ENCODE data around the gene CPA4.

CPA4 gene

DNA sequence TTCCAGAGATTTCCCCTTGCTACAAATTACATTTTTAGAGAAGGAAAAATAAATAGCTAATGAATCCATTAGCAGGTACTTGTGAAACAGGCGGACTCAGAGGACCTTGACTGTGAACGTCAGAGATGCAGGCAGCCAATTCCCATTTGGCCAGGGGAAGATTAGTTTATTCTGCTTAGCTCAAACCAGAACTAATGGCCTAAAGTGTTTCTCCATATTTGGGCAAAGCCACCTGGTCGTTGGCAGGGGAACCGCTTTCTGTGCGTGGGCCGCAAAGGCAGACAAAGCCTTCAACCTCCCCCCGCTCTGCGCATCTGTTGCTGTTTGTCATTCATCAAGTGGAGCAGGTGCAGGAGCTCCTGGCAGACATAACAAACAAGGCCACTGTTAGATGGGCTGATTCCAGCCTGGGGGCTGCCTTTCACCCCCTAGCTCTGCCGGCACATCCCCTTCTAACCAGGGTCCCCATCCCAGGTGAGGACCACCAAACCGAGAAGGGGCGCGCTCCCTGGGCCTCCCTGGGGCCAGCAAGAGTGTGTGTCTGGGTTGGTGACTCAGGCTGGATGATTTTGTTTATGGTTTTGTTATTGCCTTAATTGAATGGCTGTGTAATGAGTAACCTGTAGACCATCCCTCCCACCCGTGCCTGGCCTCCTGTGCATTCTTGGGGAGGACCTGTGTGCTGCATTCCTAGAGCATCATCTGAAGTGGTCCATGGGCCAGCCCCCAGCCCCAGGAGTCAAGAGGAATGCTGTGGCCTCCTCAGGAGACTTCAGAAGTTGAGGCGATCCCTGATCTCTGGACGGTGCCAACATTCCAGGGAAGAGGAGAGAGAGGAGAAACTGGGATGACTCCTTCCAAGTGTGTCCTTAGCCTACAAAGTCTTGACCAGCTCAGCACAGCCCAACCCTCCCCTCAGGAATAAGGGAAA is 72.8 kb downstream of the CPA4 start:
- Histone ChIP-seq H3K36me3 (ENCODE audit: control insufficient read depth, insufficient read depth, low read length) (no peaks in the 10 kb centered on the region), H3K4me1 (ENCODE audit: control insufficient read depth, insufficient read depth, low read length) (0 out of 2 replicates have a peak, but pooled peaks cover 5% of the 10 kb centered on the region), H3K9me3 (ENCODE audit: control insufficient read depth, insufficient read depth, low read length) (no peaks in the 10 kb centered on the region), H3K27me3 (ENCODE audit: control insufficient read depth, insufficient read depth, low read length) (no peaks in the 10 kb centered on the region), H3K9ac (ENCODE audit: low read depth, low read length) (no peak overlapping the region), H3K27ac (ENCODE audit: low read depth, low read length) (peak overlapping the region; percentile 44), H3K4me3 (ENCODE audit: low read depth, low read length) (no peak overlapping the region)

DNA sequence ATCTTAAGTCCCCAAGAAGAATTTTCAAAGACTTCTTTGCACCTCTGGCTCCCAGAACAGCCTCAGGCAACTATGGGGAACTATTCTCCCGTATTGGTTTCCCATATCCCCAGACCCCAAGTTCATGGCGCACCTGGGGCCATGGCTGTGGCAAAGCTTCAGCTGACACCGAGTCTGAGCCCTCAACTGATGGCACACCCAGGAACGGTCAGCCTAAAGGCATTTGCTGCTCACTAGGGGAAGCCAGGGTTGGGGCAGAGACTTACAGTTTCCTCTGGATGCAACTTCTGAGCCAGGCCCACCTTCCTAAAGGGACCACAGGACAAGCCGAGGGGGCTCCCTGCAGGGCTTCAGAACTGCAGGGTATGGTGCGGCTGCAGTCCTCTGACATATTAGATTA is 73.6 kb downstream of the CPA4 start:
- no peaks in the 10 kb centered on the region for H3K36me3 ChIP-seq (ENCODE audit: control insufficient read depth, insufficient read depth, low read length)
- no peak overlapping the region for H3K9ac ChIP-seq (ENCODE audit: low read depth, low read length)
- no peaks in the 10 kb centered on the region for H3K9me3 ChIP-seq (ENCODE audit: control insufficient read depth, insufficient read depth, low read length)
- 0 out of 2 replicates have a peak, but pooled peaks cover 5% of the 10 kb centered on the region for H3K4me1 ChIP-seq (ENCODE audit: control insufficient read depth, insufficient read depth, low read length)
- no peak overlapping the region for H3K27ac ChIP-seq (ENCODE audit: low read depth, low read length)
- H3K4me3 ChIP-seq (ENCODE audit: low read depth, low read length), result no peak overlapping the region
- no peaks in the 10 kb centered on the region for H3K27me3 ChIP-seq (ENCODE audit: control insufficient read depth, insufficient read depth, low read length)

DNA sequence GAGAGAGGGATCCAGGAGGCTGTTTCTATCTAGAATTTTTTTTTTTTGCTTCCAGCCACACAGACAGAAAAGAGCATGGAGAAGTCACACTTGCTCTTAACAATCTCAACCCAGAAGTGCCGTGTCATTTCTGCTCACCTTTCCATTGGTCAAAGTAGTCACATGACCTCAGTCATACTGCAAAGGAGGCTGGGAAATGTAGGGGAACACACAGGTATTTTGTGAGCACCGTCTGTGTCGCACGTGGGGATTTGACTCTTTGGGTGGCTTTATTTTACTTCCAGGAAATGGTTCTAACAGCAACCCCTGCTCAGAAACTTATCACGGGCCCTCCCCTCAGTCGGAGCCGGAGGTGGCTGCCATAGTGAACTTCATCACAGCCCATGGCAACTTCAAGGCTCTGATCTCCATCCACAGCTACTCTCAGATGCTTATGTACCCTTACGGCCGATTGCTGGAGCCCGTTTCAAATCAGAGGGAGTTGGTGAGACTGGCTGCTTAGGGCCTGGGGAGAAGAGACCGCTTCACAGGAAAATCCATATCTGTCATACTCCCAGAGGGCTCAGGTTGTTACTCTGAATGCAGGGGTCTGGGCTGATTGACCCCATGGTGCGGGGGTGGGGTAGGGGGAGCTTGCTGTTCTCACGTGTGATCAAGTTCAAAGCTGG is 74.3 kb downstream of the CPA4 start:
- Histone ChIP-seq H3K4me1 (ENCODE audit: control insufficient read depth, insufficient read depth, low read length) (0 out of 2 replicates have a peak, but pooled peaks cover 5% of the 10 kb centered on the region), H3K36me3 (ENCODE audit: control insufficient read depth, insufficient read depth, low read length) (no peaks in the 10 kb centered on the region), H3K27me3 (ENCODE audit: control insufficient read depth, insufficient read depth, low read length) (no peaks in the 10 kb centered on the region), H3K9me3 (ENCODE audit: control insufficient read depth, insufficient read depth, low read length) (no peaks in the 10 kb centered on the region), H3K9ac (ENCODE audit: low read depth, low read length) (no peak overlapping the region), H3K27ac (ENCODE audit: low read depth, low read length) (no peak overlapping the region), H3K4me3 (ENCODE audit: low read depth, low read length) (no peak overlapping the region)

DNA sequence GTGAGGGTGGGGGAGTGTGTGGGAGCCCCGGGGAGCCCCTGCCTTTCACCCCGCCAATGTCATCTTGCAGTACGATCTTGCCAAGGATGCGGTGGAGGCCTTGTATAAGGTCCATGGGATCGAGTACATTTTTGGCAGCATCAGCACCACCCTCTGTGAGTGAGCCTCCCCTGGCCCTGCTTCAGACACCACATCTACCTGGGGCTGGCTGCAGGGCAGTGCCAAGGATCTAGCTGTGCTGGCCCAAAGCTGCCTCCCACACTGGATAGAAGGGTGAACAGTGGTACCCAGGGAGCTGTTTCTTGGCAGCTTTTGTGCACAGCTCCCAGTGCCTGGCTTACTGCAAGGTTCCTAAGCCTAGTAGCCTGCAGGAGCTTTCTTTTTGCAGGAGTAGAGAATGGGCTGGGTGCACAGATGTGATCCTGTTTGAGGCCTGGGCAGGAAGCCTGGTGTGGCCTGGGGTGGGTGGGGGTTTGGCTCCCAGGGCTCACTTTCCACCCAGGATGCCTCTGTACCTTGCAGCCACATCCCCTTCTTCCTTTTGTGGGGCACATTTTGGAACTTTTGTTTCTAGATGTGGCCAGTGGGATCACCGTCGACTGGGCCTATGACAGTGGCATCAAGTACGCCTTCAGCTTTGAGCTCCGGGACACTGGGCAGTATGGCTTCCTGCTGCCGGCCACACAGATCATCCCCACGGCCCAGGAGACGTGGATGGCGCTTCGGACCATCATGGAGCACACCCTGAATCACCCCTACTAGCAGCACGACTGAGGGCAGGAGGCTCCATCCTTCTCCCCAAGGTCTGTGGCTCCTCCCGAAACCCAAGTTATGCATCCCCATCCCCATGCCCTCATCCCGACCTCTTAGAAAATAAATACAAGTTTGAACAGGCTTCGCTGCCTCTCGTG is 75.1 kb downstream of the CPA4 start:
- Histone ChIP-seq H3K27me3 (ENCODE audit: control insufficient read depth, insufficient read depth, low read length) (no peaks in the 10 kb centered on the region), H3K9me3 (ENCODE audit: control insufficient read depth, insufficient read depth, low read length) (no peaks in the 10 kb centered on the region), H3K4me1 (ENCODE audit: control insufficient read depth, insufficient read depth, low read length) (peaks cover 6% of the 10 kb centered on the region), H3K4me3 (ENCODE audit: low read depth, low read length) (no peak overlapping the region), H3K36me3 (ENCODE audit: control insufficient read depth, insufficient read depth, low read length) (no peaks in the 10 kb centered on the region), H3K27ac (ENCODE audit: low read depth, low read length) (no peak overlapping the region), H3K9ac (ENCODE audit: low read depth, low read length) (no peak overlapping the region)

DNA sequence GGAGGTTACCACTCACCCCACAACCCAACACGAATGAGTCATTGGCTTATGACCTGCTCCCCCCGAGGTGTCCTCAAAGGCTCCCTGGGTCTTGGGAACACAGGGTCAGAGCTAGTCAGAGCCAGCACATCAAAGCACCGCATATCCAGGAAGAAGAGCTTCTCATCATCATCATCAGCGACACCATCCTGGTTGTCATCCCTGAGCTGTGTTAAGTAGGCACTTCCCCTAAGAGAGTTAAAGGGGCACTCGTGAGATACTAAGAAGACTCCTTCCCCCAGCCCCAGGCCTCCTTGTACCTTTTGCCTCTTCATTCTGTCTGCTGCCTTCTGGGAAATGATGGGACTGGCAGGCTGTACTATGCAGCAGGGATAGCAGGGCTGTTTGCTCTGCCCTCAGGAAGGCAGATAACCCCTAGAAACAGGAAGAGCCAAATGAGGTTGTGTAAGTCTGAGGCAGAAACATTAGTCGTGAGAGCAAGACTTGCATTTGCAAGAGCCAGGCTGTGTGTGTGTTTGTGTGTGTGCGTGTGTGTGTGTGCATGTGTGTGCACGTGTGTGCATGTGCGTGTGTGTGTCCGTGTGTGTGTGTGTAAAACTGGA is 76.2 kb downstream of the CPA4 start:
- peaks cover 16% of the 10 kb centered on the region for H3K4me1 ChIP-seq (ENCODE audit: control insufficient read depth, insufficient read depth, low read length)

DNA sequence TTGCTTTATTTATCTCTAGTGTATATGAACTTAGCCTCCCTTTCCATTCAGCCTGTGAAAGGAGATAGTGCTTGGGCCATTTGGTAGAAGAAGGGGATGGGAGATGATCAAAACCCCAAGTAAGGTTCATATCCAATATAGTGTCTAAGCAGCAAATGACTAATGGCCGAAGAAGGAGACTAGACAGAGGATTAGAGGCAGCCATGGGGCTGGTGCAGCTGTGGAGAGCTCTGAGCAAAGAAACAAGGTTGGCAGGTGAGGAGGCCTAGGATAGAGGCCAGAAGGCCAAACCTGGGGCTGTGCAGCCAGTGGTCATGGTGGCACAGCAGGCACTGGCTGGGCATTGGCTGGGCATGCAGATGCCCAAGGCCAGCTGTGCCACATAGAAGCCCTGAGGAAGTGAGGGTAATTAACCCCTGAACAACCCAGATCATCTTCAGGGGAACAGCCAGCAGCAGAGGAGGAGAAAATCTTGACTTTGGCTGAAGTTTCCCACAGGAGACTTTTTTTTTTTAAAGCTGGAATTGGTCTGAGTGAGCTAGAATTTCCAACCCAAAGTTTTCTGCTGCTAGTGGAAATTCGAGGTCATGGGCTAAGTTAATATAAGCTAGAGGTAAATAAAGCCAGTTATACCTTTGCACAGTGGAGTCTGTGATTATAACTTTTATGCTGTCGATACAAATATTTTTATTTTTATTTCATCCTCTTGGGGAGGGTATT is 77.0 kb downstream of the CPA4 start:
- peaks cover 16% of the 10 kb centered on the region for H3K4me1 ChIP-seq (ENCODE audit: control insufficient read depth, insufficient read depth, low read length)
- H3K27ac ChIP-seq (ENCODE audit: low read depth, low read length), result no peak overlapping the region
- H3K4me3 ChIP-seq (ENCODE audit: low read depth, low read length), result no peak overlapping the region

More for the DNA sequence above, 76.2 kb downstream of the CPA4 start:
- Histone ChIP-seq H3K27me3 (ENCODE audit: control insufficient read depth, insufficient read depth, low read length) (no peaks in the 10 kb centered on the region), H3K9ac (ENCODE audit: low read depth, low read length) (no peak overlapping the region), H3K36me3 (ENCODE audit: control insufficient read depth, insufficient read depth, low read length) (no peaks in the 10 kb centered on the region), H3K9me3 (ENCODE audit: control insufficient read depth, insufficient read depth, low read length) (no peaks in the 10 kb centered on the region), H3K4me3 (ENCODE audit: low read depth, low read length) (no peak overlapping the region), H3K27ac (ENCODE audit: low read depth, low read length) (no peak overlapping the region)

DNA sequence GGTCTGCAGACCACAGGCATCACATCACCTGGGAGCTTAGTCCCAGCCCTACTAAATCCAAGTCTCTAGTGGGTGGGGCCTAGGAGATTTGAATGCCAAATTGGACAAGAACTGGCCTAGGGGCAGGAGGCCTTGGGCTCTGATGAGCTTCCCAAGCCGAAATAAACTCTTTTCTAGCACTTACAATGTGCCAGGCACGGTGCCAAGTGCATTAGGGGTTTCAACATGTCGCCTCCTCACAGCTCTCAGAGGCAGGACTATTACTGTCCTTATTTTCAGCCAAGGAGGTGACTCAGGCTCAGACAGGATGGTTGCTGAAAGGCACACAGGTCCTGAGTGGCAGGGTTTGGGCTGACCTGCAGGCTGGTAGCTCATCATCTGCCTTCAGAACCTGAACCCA is 78.1 kb downstream of the CPA4 start:
- no peak overlapping the region for H3K27ac ChIP-seq (ENCODE audit: low read depth, low read length)
- H3K36me3 ChIP-seq (ENCODE audit: control insufficient read depth, insufficient read depth, low read length), result no peaks in the 10 kb centered on the region

More for the DNA sequence above, 77.0 kb downstream of the CPA4 start:
- Histone ChIP-seq H3K9ac (ENCODE audit: low read depth, low read length) (no peak overlapping the region), H3K36me3 (ENCODE audit: control insufficient read depth, insufficient read depth, low read length) (no peaks in the 10 kb centered on the region), H3K27me3 (ENCODE audit: control insufficient read depth, insufficient read depth, low read length) (no peaks in the 10 kb centered on the region), H3K9me3 (ENCODE audit: control insufficient read depth, insufficient read depth, low read length) (no peaks in the 10 kb centered on the region)

DNA sequence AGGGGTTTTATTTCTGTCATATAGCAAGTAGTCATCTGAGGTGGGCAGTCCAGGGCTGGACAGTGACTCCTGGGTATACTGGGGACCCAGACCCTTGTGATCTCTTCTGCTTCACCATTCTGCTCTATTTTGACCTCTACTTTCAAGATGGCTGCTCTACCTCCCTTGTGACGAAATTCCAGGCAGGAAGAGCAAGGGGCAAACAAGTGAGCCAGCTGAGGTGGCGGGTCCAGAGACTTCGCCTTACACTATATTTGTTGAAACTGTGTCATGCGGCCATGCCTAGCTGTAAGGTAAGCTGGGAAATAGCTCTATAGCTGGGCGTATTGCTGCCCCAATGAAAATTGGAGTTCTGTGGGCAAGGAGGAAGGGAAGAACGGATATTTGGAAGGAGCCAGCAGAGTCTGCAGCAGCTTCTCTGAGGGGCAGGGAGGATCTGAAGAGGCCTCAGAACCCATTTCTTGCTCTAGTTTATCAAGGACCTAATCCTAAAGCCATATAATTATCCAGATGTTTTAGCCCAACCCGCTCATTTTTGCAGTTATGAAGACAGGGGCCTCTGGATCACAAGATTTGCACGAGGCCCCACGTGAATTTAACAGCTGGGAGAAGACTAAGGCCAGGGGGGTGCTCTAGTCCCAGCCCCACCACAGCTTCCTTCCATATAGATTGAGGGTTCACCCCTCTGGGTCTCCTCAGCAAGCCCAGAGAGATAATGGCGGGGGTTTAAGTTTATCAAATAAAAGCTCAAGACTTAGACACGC is 79.6 kb downstream of the CPA4 start:
- Histone ChIP-seq H3K27ac (ENCODE audit: low read depth, low read length) (peak overlapping the region; percentile 76), H3K9me3 (ENCODE audit: control insufficient read depth, insufficient read depth, low read length) (no peaks in the 10 kb centered on the region), H3K27me3 (ENCODE audit: control insufficient read depth, insufficient read depth, low read length) (no peaks in the 10 kb centered on the region), H3K4me3 (ENCODE audit: low read depth, low read length) (no peak overlapping the region), H3K4me1 (ENCODE audit: control insufficient read depth, insufficient read depth, low read length) (peaks cover 12% of the 10 kb centered on the region), H3K36me3 (ENCODE audit: control insufficient read depth, insufficient read depth, low read length) (no peaks in the 10 kb centered on the region), H3K9ac (ENCODE audit: low read depth, low read length) (no peak overlapping the region)

More for the DNA sequence above, 78.1 kb downstream of the CPA4 start:
- no peak overlapping the region for H3K4me3 ChIP-seq (ENCODE audit: low read depth, low read length)
- no peaks in the 10 kb centered on the region for H3K27me3 ChIP-seq (ENCODE audit: control insufficient read depth, insufficient read depth, low read length)
- H3K9me3 ChIP-seq (ENCODE audit: control insufficient read depth, insufficient read depth, low read length), result no peaks in the 10 kb centered on the region
- peaks cover 12% of the 10 kb centered on the region for H3K4me1 ChIP-seq (ENCODE audit: control insufficient read depth, insufficient read depth, low read length)
- no peak overlapping the region for H3K9ac ChIP-seq (ENCODE audit: low read depth, low read length)
